H1 (cell line): Measurements from ENCODE around the gene ITIH6. TPM values are rescaled to one million over a fixed set of nuclear protein-coding genes. Genes with fewer than 3 reads are reported as not detected.

Source experiments
- CTCF ChIA-PET: fragments of 300-600 bp; sonication (Branson Sonifier 250); formaldehyde crosslinking; loops from one replicate; lab custom pipeline; 2021; ENCODE audit not compliant: partially characterized antibody; lab: Charles Lee
- POLR2A ChIA-PET: fragments of 300-600 bp; sonication (Branson Sonifier 250); formaldehyde crosslinking; loops from one replicate; lab custom pipeline; 2021; ENCODE audit warnings: inconsistent platforms; ENCODE audit not compliant: partially characterized antibody; lab: Charles Lee
- DNase-seq, 2 experiments: peaks; one replicate each; pipeline versions ENCODE4 v3.0.0 to v3.0.0-alpha.2; 2010 to 2022; ENCODE audit warnings: low spot score in 2 of 2, low read depth in 1 of 2, mixed read lengths in 1 of 2
- FAIRE-seq: peaks from 2 replicates; lab custom pipeline; 2011; peaks lifted over from hg19 to GRCh38; lab: Jason Lieb, UNC
- H2AFZ ChIP-seq: 2 replicates; pipeline ENCODE4 v1.8.1; 2012; ENCODE audit warnings: low read length, inconsistent platforms
- H2AK5ac ChIP-seq: 2 replicates; pipeline ENCODE4 v1.6.1; 2013; ENCODE audit warnings: low read depth, low read length
- H2BK120ac ChIP-seq: replicated peaks from 2 replicates; pipeline ENCODE3; 2013; ENCODE audit warnings: low read depth, low read length, inconsistent platforms
- H2BK12ac ChIP-seq: 2 replicates; pipeline ENCODE4 v1.6.1; 2013; ENCODE audit warnings: low read depth, low read length
- H2BK15ac ChIP-seq: 2 replicates; pipeline ENCODE4 v1.6.1; 2013; ENCODE audit warnings: low read length
- H2BK20ac ChIP-seq: 2 replicates; pipeline ENCODE4 v1.6.1; 2013; ENCODE audit warnings: low read length
- H2BK5ac ChIP-seq: 2 replicates; pipeline ENCODE4 v1.6.1; 2013; ENCODE audit warnings: low read depth, low read length
- H3K14ac ChIP-seq: 2 replicates; pipeline ENCODE4 v1.6.1; 2013; ENCODE audit warnings: inconsistent platforms; ENCODE audit not compliant: insufficient read length
- H3K18ac ChIP-seq: 2 replicates; pipeline ENCODE4 v1.6.1; 2013; ENCODE audit warnings: low read length; ENCODE audit errors: extremely low read depth
- H3K23ac ChIP-seq: 2 replicates; pipeline ENCODE4 v1.6.1; 2013; ENCODE audit warnings: inconsistent platforms; ENCODE audit not compliant: insufficient read length
- H3K23me2 ChIP-seq: 2 replicates; pipeline ENCODE4 v1.6.1; 2013; ENCODE audit warnings: low read depth, low read length
- H3K27ac ChIP-seq: 2 replicates; pipeline ENCODE4 v1.6.1; 2011; ENCODE audit warnings: low read depth, low read length, inconsistent platforms
- H3K27me3 ChIP-seq, 4 experiments: replicated peaks in 1 of 4; 1 replicate in 1 of 4; 2 replicates in 3 of 4; pipeline versions ENCODE4 v1.6.1 to v1.8.1; 2011 to 2013; ENCODE audit warnings: low read length in 3 of 4, mild to moderate bottlenecking in 3 of 4, inconsistent platforms in 2 of 4, mixed read lengths in 2 of 4, moderate library complexity in 1 of 4; ENCODE audit not compliant: control insufficient read depth in 3 of 4, insufficient read depth in 3 of 4; ENCODE audit errors: extremely low read depth in 1 of 4
- H3K36me3 ChIP-seq, 4 experiments: 2 replicates each; pipeline versions ENCODE4 v1.6.1 to v1.8.1; 2011 to 2013; ENCODE audit warnings: mild to moderate bottlenecking in 4 of 4, low read length in 3 of 4, moderate library complexity in 2 of 4, control low read depth in 1 of 4, inconsistent platforms in 1 of 4; ENCODE audit not compliant: insufficient read depth in 4 of 4, control insufficient read depth in 2 of 4
- H3K4ac ChIP-seq: replicated peaks from 2 replicates; pipeline ENCODE3; 2013; ENCODE audit warnings: low read length, low read depth, mixed read lengths, inconsistent platforms; ENCODE audit not compliant: insufficient read length
- H3K4me1 ChIP-seq, 4 experiments: replicated peaks in 1 of 4; 1 replicate in 1 of 4; 2 replicates in 3 of 4; pipeline versions ENCODE4 v1.6.1 to v1.8.1; 2011 to 2013; ENCODE audit warnings: low read length in 3 of 4, inconsistent platforms in 2 of 4, mixed read lengths in 1 of 4; ENCODE audit not compliant: insufficient read depth in 4 of 4, control insufficient read depth in 3 of 4
- H3K4me2 ChIP-seq, 2 experiments: 2 replicates each; pipeline versions ENCODE4 v1.6.1 to v1.8.1; 2011 to 2013; ENCODE audit warnings: low read depth in 2 of 2, low read length in 2 of 2, control low read depth in 1 of 2, inconsistent platforms in 1 of 2, mild to moderate bottlenecking in 1 of 2; ENCODE audit not compliant: insufficient read depth in 1 of 2
- H3K4me3 ChIP-seq, 4 experiments: fragments of 200-600, 300-600 bp in 1 of 4; sonication (generic), shearing (Covaris generic), sonication (Bioruptor Twin) in 1 of 4; 2 replicates each; pipeline versions ENCODE4 v1.5.1 to v1.8.1; 2011 to 2016; ENCODE audit warnings: low read length in 4 of 4, low read depth in 3 of 4, control low read depth in 2 of 4, inconsistent platforms in 2 of 4, mild to moderate bottlenecking in 2 of 4, mixed read lengths in 1 of 4, moderate library complexity in 1 of 4; ENCODE audit not compliant: insufficient read depth in 2 of 4; ENCODE audit errors: extremely low read depth in 1 of 4
- H3K56ac ChIP-seq: replicated peaks from 2 replicates; pipeline ENCODE3; 2013; ENCODE audit warnings: low read depth, mild to moderate bottlenecking, mixed read lengths, low read length, inconsistent platforms; ENCODE audit not compliant: insufficient read length
- H3K79me1 ChIP-seq: 2 replicates; pipeline ENCODE4 v1.6.1; 2013; ENCODE audit warnings: low read depth, low read length, control low read depth
- H3K79me2 ChIP-seq, 2 experiments: 2 replicates each; pipeline versions ENCODE4 v1.6.1 to v1.8.1; 2012 to 2013; ENCODE audit warnings: low read length in 2 of 2, mild to moderate bottlenecking in 2 of 2, inconsistent platforms in 1 of 2; ENCODE audit not compliant: insufficient read depth in 2 of 2, control insufficient read depth in 1 of 2
- H3K9ac ChIP-seq, 4 experiments: replicated peaks in 1 of 4; 1 replicate in 1 of 4; 2 replicates in 3 of 4; pipeline versions ENCODE4 v1.6.1 to v1.8.1; 2011 to 2013; ENCODE audit warnings: low read depth in 3 of 4, low read length in 3 of 4, control low read depth in 2 of 4, mild to moderate bottlenecking in 2 of 4, moderate library complexity in 2 of 4, inconsistent platforms in 1 of 4; ENCODE audit errors: extremely low read depth in 1 of 4
- H3K9me3 ChIP-seq, 2 experiments: 2 replicates each; pipeline versions ENCODE4 v1.6.1 to v1.8.1; 2012 to 2013; ENCODE audit warnings: mild to moderate bottlenecking in 2 of 2, moderate library complexity in 2 of 2, control low read depth in 1 of 2, inconsistent platforms in 1 of 2, low read depth in 1 of 2, low read length in 1 of 2, mixed read lengths in 1 of 2; ENCODE audit not compliant: insufficient read depth in 2 of 2
- H4K20me1 ChIP-seq, 2 experiments: replicated peaks in 1 of 2; 2 replicates each; pipeline versions ENCODE3 to v1.8.1; 2011 to 2013; ENCODE audit warnings: inconsistent platforms in 2 of 2, low read length in 2 of 2, mild to moderate bottlenecking in 1 of 2; ENCODE audit not compliant: insufficient read depth in 2 of 2, control insufficient read depth in 1 of 2
- H4K5ac ChIP-seq: 2 replicates; pipeline ENCODE4 v1.6.1; 2013; ENCODE audit warnings: low read length, low read depth, mixed read lengths, inconsistent platforms; ENCODE audit not compliant: insufficient read length
- H4K8ac ChIP-seq: 2 replicates; pipeline ENCODE4 v1.8.0; 2013; ENCODE audit warnings: mild to moderate bottlenecking, moderate library complexity, low read length, inconsistent platforms; ENCODE audit not compliant: insufficient read depth; ENCODE audit errors: extremely low read depth
- H4K91ac ChIP-seq: replicated peaks from 2 replicates; pipeline ENCODE3; 2013; ENCODE audit warnings: low read length, mixed read lengths, inconsistent platforms; ENCODE audit not compliant: insufficient read length
- WGBS, 2 experiments: shearing (Covaris generic) in 1 of 2; methylation state at CpG; one replicate each; pipeline versions ENCODE4 v1.1.6 to v1.1.7; 2013 to 2015; ENCODE audit warnings: low lambda C conversion rate in 2 of 2, mixed read lengths in 2 of 2, inconsistent platforms in 1 of 2, low coverage in 1 of 2, missing lambda C conversion rate in 1 of 2; ENCODE audit not compliant: insufficient replicate concordance in 2 of 2, insufficient coverage in 1 of 2, insufficient read length in 1 of 2; ENCODE audit errors: extremely low coverage in 1 of 2, missing lambda C conversion rate in 1 of 2; 5-methylcytosine and 5-hydroxymethylcytosine counted together
- polyA plus RNA-seq, 7 experiments: library from polyadenylated mRNA; depleted of rRNA in 3 of 7; stranded (reverse) in 5 of 7; unstranded in 2 of 7; fragments of >200 nt in 5 of 7; fragments of 200-250 nt in 2 of 7; gene quantifications; 1 replicate in 5 of 7; 2 replicates in 1 of 7; 4 replicates in 1 of 7; pipeline versions ENCODE4 v1.2.1 to v1.2.3, GENCODE V29; 2011 to 2013; ENCODE audit warnings: missing spikeins in 2 of 7, mixed read lengths in 2 of 7
- total RNA-seq: library from RNA; stranded (reverse); fragmentation: NEBNext Ultra II Directional; extraction: Animal tissue kit (Norgen Biotek cat#: 25700); gene quantifications from 2 replicates; pipeline ENCODE4 v1.2.1, GENCODE V29; 2021

Gene ITIH6
- total and polyA plus RNA-seq, 2 of the 8 experiments (the other 6 are each of a cell fraction or from before 2014, with no cell fraction given): 0.02 TPM; not detected in 1

DNA sequence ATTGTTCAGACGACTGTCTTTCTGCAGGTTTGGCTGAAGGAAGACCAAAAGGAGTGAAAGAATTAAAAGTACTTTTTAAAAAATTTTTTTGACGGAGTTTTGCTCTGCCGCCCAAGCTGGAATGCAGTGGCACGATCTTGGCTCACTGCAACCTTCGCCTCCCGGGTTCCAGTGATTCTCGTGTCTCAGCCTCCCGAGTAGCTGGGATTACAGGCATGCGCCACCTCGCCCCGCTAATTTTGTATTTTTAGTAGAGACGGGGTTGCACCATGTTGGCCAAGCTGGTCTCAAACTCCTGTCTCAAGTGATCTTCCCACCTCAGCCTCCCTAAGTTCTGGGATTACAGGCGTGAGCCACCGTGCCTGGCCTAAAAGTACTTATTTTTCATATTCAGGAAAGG lies 86.3 kb downstream of the ITIH6 start:
- ChIA-PET POLR2A (interaction anchor here (0.7 kb wide), 1 partner anchor 72 kb away, joined by 3 read pairs; no protein-coding TSS in a partner anchor), CTCF (interaction anchor here (0.6 to 0.8 kb wide), 2 partner anchors 75 to 377 kb away, joined by 3 read pairs; no protein-coding TSS in a partner anchor)
- H3K4me2 ChIP-seq: no peak overlapping the region
- FAIRE-seq (no peak), DNase-seq (no peak)
- no peak overlapping the region for H4K91ac ChIP-seq
- no peaks in the 10 kb centered on the region for H3K4me1 ChIP-seq
- no peaks in the 10 kb centered on the region for H3K27me3 ChIP-seq
- no peak overlapping the region for H3K18ac ChIP-seq
- WGBS, 2 experiments: 91% methylated on average over 10 of the region's 14 CpGs; no CpG with 5 or more reads in 1 of the 2 experiments
- no peak overlapping the region for H3K56ac ChIP-seq
- H3K14ac ChIP-seq: no peak overlapping the region
- no peak overlapping the region for H4K5ac ChIP-seq
- no peak overlapping the region for H2BK120ac ChIP-seq
- H3K23ac ChIP-seq: no peak overlapping the region
- no peak overlapping the region for H3K4me3 ChIP-seq
- no peaks in the 10 kb centered on the region for H3K79me1 ChIP-seq
- no peaks in the 10 kb centered on the region for H3K79me2 ChIP-seq
- no peak overlapping the region for H3K27ac ChIP-seq
- H4K8ac ChIP-seq: no peak overlapping the region
- H2BK20ac ChIP-seq: no peak overlapping the region
- no peak overlapping the region for H2BK12ac ChIP-seq
- no peaks in the 10 kb centered on the region for H4K20me1 ChIP-seq
- no peaks in the 10 kb centered on the region for H3K23me2 ChIP-seq
- no peak overlapping the region for H2BK15ac ChIP-seq
- no peaks in the 10 kb centered on the region for H3K36me3 ChIP-seq
- H3K9ac ChIP-seq: no peak overlapping the region
- H2AK5ac ChIP-seq: no peak overlapping the region
- H3K9me3 ChIP-seq: no peaks in the 10 kb centered on the region
- no peak overlapping the region for H2AFZ ChIP-seq
- no peak overlapping the region for H2BK5ac ChIP-seq
- no peak overlapping the region for H3K4ac ChIP-seq
